ENCODE data around the gene CFAP46.

Gene CFAP46

DNA sequence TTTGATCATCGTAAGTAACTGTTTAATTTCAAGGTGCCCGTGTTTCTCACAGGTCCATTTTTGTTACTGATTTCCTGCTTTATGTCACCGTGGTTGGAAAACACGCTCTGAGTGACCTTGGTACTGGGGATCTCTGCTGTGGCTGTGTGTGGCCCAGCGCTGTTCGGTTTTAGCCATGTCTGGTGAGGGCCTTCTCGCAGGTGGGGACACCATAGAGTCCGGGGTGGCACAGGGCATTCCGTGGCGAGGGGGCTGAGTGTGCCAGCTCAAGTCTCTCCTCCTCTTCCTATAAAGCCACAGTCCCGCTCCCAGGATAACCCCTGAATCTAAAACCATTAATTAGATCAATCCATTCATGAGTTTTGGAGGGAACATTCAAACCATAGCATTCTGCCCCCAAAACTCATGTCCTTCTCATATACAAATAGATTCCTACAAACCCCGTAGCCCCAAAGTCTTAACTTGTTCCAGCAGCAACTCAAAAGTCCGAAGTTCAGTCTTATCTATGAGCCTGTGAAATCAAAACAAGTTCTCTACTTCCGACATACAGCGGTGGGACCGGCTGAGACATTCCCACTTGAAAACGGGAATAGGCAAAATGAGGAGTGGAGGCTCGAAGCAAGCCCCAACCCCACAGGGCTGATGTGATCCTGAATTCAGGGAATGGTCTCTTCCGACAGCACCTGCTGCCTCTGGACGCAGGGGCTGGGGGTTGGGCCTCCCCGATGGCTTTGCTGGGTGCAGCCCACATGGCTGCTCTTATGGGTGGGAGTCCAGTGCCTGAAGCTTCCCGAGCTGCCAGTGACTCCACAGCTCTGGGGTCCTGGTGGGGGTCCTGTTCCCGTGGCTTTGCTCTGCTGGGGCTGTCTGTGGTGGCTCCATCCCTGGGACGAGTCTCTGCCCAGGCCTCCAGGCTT lies 101.4 kb downstream of the CFAP46 start:
- TF ChIP-seq CTCF (conservative IDR thresholded peaks at IDR 0.05; ENCODE audit: control insufficient read depth, insufficient read depth, low read depth, low read length) = no peak
- no peak for DNase-seq (ENCODE audit: low read depth)
- H3K4me3 ChIP-seq (ENCODE audit: control insufficient read depth, low read depth, low read length) = no peak overlapping the region

GRCh38 chr10:132839061-132839460 lies 103.3 kb downstream of the CFAP46 start:
- no peak overlapping the region for H3K4me3 ChIP-seq (ENCODE audit: control insufficient read depth, low read depth, low read length)
- DNase-seq (ENCODE audit: low read depth) = no peak
- TF ChIP-seq CTCF (conservative IDR thresholded peaks at IDR 0.05; ENCODE audit: control insufficient read depth, insufficient read depth, low read depth, low read length) = no peak

GRCh38 chr10:132838346-132838970 lies 103.9 kb downstream of the CFAP46 start:
- no peak for DNase-seq (ENCODE audit: low read depth)
- no peak for TF ChIP-seq CTCF (conservative IDR thresholded peaks at IDR 0.05; ENCODE audit: control insufficient read depth, insufficient read depth, low read depth, low read length)
- H3K4me3 ChIP-seq (ENCODE audit: control insufficient read depth, low read depth, low read length) = no peak overlapping the region

DNA sequence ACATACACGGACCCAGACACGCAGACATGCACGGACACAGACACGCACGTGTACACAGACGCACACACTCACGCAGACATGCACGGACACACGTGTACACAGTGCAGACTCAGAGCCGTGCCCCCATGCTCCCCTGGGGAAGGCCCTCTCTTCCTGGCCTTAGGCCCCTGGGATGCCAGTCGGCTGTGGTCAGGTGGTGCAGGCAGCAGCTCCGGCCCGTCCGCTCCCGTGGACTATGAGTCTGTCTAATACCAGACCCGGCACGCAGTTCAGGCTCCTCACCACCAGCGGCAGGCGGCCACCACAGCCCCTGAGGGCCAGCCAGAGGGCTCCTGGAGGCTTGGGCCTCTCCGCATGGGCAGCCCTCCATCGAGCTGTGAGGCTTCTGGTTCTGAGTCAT lies 104.5 kb downstream of the CFAP46 start:
- TF ChIP-seq CTCF (conservative IDR thresholded peaks at IDR 0.05; ENCODE audit: control insufficient read depth, insufficient read depth, low read depth, low read length) = no peak
- no peak overlapping the region for H3K4me3 ChIP-seq (ENCODE audit: control insufficient read depth, low read depth, low read length)
- no peak for DNase-seq (ENCODE audit: low read depth)

DNA sequence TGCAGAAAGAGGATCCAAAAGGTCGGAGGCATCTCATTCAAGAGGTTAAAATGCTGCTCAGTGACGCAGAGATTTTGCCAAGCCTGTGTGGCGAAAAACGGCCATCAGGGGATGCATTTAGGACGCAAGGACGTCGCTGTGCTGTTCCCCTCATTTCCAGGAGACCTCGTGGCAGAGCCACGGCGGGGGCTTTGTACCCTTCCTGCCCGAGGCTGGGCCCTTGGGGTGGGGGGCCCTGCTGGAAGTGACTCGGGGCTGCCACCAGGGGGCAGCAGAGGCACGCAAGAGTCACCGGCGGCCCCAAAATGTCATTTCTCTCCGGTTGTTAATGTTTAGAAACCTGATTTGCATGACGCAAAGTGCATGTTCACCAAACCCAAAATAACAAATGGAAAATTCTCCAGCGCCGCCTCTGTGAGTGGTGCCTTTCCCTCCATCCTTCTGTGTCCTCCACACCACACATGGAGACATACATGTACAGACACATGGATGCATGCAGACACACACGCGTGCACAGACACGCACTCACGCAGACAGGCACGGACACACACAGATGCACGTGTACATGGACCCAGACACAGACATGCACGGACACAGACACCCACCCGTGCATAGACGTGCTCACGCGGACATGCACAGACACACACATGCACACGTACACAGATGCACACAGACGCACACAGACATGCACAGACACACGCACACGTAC lies 105.4 kb downstream of the CFAP46 start:
- H3K4me3 ChIP-seq (ENCODE audit: control insufficient read depth, low read depth, low read length) = no peak overlapping the region
- DNase-seq (ENCODE audit: low read depth) = peak; percentile 23
- TF ChIP-seq CTCF (conservative IDR thresholded peaks at IDR 0.05; ENCODE audit: control insufficient read depth, insufficient read depth, low read depth, low read length) = peak; percentile 61

DNA sequence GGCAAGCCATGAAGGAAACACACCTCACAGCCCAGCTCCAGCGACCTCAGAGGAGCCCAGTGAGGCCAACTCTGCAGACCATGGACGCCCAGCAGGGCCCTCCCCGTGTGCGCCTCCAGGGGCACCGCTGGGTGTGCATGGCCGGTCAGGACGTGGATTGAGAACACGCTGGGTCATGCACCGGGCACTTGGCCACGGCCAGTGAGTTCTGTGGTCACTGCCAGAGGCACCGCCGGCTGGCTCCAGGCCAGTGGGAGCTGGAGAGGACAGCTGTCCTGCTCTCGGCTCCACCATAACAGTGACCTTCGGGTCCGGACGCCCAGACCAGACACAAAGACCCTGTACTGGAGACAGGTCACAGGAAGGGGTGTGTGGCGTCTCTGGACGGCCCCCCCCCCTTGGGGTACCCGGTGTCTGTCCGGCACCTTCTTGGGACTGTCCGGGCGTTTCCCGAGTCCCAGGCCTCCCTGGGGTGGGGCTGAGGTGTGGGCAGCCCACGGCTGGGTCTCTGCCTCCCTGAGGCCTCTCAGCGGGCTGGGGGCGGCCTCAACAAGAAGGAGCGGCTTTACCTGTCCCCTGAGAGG lies 106.0 kb downstream of the CFAP46 start:
- no peak for TF ChIP-seq CTCF (conservative IDR thresholded peaks at IDR 0.05; ENCODE audit: control insufficient read depth, insufficient read depth, low read depth, low read length)
- no peak for DNase-seq (ENCODE audit: low read depth)
- no peak overlapping the region for H3K4me3 ChIP-seq (ENCODE audit: control insufficient read depth, low read depth, low read length)
